HG02938 (cell line): ENCODE data around the gene TRAF7.
"Not testable (repeated sequence)": the region's sequence is repeated elsewhere in the genome, so short reads cannot be mapped to it uniquely, and the experiment has no call there.

Source experiments
- ATAC-seq: cut with Tn5 transposase; IDR thresholded peaks from one replicate; pipeline ENCODE4 v1.9.1; 2021; ENCODE audit warnings: mild to moderate bottlenecking, moderate library complexity; ENCODE audit not compliant: unreplicated experiment

TRAF7 gene

GRCh38 chr16:2198283-2198682, 42.7 kb downstream of the TRAF7 start:
- no peak for ATAC-seq

GRCh38 chr16:2199095-2199494, 43.5 kb downstream of the TRAF7 start:
- no peak for ATAC-seq

- ATAC-seq: no peak
These were observed 44.1 kb downstream of the TRAF7 start for GRCh38 chr16:2199621-2200139.

GRCh38 chr16:2200313-2200712, 44.7 kb downstream of the TRAF7 start:
- no peak for ATAC-seq

GRCh38 chr16:2203119-2203688, 47.6 kb downstream of the TRAF7 start:
- ATAC-seq: not testable (repeated sequence)

GRCh38 chr16:2204416-2205103, 49.0 kb downstream of the TRAF7 start:
- no peak for ATAC-seq

GRCh38 chr16:2205104-2205966, 49.8 kb downstream of the TRAF7 start, which contains the start of gene MLST8:
Gene MLST8, plus strand, starts transcription at chr16:2205454. Its CDS starts 632 bp downstream, at chr16:2206086.
- ATAC-seq: peak; percentile 66

GRCh38 chr16:2205967-2206313, 50.4 kb downstream of the TRAF7 start:
- peak; percentile 10 for ATAC-seq

GRCh38 chr16:2206420-2206779, 50.8 kb downstream of the TRAF7 start:
- no peak for ATAC-seq

GRCh38 chr16:2206780-2207433, 51.3 kb downstream of the TRAF7 start:
- no peak for ATAC-seq

- no peak for ATAC-seq
These were observed 52.3 kb downstream of the TRAF7 start for GRCh38 chr16:2207872-2208271.

GRCh38 chr16:2208308-2208707, 52.7 kb downstream of the TRAF7 start:
- no peak for ATAC-seq

GRCh38 chr16:2208772-2209171, 53.2 kb downstream of the TRAF7 start:
- no peak for ATAC-seq

- no peak for ATAC-seq
These were observed 53.9 kb downstream of the TRAF7 start for GRCh38 chr16:2209258-2210008.

- ATAC-seq: no peak
These were observed 54.4 kb downstream of the TRAF7 start for GRCh38 chr16:2210009-2210332.

- no peak for ATAC-seq
These were observed 55.1 kb downstream of the TRAF7 start, which contains the start of gene BRICD5 for GRCh38 chr16:2210386-2211365. Gene BRICD5, minus strand, starts transcription at chr16:2210863. Its CDS starts 30 bp downstream, at chr16:2210833.

- no peak for ATAC-seq
These were observed 56.4 kb downstream of the TRAF7 start for GRCh38 chr16:2211923-2212347.

- ATAC-seq: no peak
These were observed 57.1 kb downstream of the TRAF7 start for GRCh38 chr16:2212362-2213324.
